Hematopoietic multipotent progenitor cell treated with erythropoietin and hydrocortisone succinate and interleukin-3 and kit ligand, for 4 days (in vitro differentiated cells): ENCODE data around the gene CHAC2.
"Not testable (repeated sequence)": the region's sequence is repeated elsewhere in the genome, so short reads cannot be mapped to it uniquely, and the experiment has no call there.

Experiments used
- DNase-seq: peaks from one replicate; pipeline ENCODE4 v3.0.0-alpha.2; 2015

CHAC2 gene

GRCh38 chr2:53767405-53768241 is at the start of gene CHAC2:
CHAC2 (plus strand) TSS chr2:53767804; CDS start chr2:53767887, 83 bp downstream.
- peak; percentile 95 for DNase-seq

DNA sequence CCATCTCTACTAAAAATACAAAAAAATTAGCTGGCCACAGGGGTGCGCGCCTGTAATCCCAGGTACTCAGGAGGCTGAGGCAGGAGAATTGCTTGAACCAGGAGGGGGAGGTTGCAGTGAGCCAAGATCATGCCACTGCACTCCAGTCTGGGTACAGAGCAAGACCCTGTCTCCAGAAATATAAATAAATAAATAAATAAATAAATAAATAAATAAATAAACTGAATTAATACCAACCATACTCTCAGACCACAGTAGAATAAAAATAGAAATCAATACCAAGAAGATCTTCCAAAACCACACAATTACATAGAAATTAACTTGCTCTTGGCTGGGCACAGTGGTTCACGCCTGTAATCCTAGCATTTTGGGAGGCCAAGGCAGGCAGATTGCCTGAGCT is 46.7 kb upstream of the CHAC2 start:
- not testable (repeated sequence) for DNase-seq

GRCh38 chr2:53724536-53724935 is 43.1 kb upstream of the CHAC2 start:
- DNase-seq: peak; percentile 63

- DNase-seq: no peak
Measured at GRCh38 chr2:53725662-53726061, 41.9 kb upstream of the CHAC2 start.

DNA sequence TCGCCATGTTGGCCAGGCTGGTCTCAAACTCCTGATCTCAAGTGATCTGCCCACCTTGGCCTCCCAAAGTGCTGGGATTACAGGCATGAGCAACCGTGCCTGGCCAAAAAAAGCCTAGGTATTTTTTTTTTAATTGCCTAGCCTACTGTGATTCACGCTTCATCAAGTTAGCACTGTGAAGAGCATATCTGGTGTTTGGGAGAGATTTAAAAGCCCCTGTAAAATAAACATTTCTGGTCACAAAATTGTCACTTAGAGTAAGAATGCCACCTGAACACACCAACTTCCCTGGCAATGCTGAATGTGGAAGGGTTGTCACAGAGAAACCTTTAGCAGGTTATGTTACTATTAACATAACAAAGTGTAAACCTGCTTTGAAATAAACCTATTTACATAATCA is 39.7 kb upstream of the CHAC2 start:
- DNase-seq: no peak

DNA sequence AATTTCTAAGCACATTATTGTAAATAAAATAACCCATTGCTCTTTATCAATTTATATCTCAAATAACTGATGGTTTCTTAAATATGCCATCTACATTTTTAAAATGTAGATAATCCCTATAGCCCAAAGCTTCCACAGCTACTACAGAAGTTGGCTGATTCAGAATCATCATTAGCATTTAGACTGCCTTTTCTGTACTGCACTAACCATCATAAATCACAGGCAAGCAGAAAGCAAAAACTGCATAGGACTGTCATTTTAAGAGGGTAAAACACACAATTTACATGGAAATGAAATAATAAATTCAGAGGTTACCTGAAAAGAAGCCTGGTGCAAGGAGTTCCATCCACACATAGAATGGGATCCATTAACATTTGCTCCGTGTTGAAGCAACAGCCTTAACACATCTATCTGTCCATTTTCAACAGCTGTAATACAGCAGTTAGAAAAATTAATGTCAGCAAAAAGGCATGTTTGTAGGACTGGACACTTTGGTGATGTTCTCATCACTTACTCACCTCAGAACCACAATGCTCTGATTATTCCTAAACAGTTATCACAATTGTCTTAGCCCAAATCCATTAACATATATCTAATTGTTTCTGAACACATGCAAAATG is 38.4 kb upstream of the CHAC2 start:
- no peak for DNase-seq

- no peak for DNase-seq
Measured at GRCh38 chr2:53737091-53737490, 30.5 kb upstream of the CHAC2 start.

DNA sequence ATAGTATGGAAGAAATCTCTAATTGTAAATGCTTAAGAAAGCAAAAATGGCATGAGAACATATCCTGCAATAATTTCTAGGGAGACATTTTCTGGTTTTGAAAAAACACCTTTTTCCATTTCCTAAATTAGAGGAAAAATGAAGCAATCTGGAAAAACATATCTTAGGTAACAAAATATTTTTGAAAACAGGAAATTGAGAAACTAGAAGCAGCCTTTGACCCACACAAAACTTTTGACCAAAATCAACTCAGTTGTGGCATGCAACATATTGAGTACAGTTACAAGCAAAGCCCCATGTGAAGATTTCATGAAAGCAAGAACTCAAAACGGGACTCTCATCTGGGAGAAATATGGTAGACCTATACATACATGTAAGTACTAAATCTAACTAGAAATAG is 28.6 kb upstream of the CHAC2 start:
- peak; percentile 7 for DNase-seq

DNA sequence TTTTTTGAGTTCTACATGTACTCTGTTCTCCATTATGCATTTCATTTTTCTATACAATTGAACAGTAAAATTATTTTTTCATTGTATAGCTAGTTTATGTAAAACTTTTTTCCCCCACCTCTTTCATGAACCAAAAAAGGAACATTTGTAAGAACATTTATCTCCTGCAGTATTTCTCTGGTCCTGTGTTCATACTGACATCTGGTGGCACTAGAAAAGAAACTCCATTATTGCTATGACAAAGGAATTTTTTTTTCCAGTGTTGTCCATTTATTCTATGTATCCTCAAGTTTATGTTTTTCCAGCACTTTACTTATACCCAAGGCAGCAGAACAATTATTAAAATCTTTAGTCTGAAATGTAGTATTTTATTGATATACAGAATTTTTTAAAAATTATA is 27.4 kb upstream of the CHAC2 start:
- peak; percentile 63 for DNase-seq

DNA sequence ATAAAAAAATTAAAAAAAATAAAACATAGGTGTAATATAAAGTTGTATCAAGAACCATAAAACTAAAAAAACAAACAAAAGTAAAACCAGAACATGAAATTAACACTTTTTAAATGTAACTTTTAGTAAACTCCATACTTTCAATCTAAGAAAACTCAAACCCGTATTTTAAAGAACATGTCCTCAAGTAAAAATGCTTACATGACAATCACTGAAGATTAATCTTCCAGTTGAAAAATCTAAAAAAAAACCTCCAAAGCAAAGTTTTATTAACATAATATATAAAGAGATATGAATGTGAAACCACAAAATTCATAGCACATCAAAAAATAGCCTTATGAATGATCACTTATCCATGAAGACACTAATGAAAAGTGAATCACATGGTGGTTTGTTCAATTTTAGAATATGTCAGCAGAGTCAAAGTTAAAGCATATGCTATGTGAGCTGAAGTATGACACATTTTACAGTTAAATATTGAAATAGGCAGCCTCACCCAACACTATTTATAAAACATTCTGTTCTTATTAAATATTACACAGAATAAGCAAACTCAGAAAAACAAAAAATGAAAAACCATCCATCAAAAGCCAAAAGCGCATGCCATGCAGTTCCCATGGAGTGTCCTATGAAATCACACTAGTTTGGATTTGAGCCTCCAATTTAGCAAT is 23.1 kb upstream of the CHAC2 start:
- DNase-seq: no peak

DNA sequence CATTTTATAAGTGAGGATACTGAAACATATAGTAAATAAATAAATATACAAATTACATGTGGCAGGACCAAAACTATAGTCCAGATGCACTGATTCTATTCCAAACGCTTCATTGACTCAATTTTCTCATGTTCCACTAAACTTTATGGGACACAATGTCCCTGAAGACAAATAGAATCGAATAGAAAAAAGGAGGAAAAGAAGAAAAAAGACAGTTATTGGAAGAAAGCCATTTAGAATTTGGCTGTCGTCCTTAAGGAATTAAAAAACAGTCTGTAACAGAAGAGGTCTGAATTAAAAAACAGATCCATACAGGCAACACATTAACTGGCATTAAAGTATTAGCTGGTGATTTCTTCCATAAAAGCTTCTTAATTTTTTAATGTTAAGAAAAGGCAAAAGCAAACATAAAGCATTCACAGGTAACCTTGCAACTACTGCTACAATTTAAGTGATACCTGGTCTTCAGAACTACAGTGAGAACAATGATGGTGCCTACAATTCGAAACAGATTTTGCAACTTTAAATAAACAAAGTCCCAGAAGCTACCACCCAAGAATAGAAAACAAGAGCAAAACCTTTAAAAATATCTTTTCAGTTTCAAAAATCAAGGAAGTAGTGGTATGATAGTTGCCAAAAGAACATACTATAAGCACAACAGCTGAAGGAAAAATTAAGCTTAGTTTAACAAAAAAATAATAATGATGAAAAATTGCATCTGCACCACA is 17.4 kb upstream of the CHAC2 start:
- no peak for DNase-seq

DNA sequence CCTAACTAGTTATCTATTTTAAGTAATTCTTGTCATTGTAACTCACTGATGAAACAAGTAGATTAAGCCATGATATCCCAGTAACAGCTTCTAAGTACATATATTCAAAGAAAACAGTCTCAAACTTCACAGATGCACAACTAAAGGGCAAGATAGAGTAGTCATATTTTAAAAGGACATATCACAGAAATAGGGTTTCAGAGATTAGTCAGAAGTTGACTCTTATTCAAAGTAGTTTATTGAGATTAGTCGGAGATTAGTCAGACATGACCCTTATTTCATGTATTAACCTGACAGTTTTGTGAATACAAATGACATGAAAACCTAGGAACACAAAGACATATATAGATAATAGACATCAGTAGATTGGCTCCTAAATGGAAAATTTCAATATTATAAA is 15.9 kb upstream of the CHAC2 start:
- no peak for DNase-seq

GRCh38 chr2:53752385-53752784 is 15.2 kb upstream of the CHAC2 start:
- DNase-seq: no peak

DNA sequence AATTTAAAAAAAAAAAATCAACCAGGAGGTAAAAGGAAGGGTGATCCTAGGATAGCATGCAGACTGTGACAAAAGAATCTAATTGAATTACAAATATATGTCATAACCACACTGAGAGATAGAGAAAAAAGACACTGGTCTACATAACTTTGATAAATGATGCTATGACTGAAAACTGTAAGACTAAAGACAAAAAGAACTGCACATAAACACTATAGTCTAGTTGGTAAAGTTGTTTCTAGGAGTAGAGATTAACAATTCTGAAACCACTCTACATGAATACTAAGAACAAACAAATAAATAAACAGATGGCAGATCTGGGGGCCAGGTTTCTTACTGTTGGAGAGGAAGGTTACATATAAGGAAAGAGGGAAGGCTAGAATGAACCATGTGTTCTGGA is 14.6 kb upstream of the CHAC2 start:
- no peak for DNase-seq

GRCh38 chr2:53755121-53755520 is 12.5 kb upstream of the CHAC2 start:
- DNase-seq: peak; percentile 41

DNA sequence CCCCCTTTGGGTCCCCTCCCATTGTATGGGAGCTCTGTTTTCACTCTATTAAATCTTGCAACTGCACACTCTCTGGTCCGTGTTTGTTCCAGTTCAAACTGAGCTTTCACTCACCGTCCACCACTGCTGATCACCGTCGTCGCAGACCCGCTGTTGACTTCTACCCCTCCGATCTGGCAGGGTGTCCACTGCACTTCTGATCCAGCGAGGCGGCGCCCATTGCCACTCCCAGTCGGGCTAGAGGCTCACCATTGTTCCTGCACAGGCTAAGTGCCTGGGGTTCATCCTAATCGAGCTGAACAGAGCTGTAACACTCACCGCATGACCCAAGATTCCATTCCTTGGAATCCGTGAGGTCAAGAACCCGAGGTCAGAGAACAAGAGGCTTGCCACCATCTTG is 11.0 kb upstream of the CHAC2 start:
- no peak for DNase-seq

GRCh38 chr2:53757206-53757605 is 10.4 kb upstream of the CHAC2 start:
- DNase-seq: not testable (repeated sequence)

DNA sequence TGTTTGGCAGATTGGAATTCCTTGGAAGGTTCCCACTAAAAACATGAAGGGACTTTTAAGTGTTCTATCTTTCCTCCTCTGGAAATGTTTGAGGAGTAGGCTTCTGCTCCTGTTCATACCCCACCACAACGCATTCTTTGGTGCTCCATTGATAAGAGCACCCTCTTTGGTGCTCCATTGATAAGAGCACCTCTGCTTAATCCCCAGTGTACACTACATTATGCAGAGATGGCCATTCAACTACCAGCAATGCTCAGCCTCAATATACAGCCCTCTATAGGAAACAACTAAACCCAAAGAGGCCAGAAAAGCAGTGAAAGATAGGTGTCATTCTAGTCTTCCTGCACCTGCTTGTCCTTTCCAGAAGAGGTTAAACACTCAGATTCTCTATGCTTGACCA is 1.8 kb upstream of the CHAC2 start:
- DNase-seq: no peak

GRCh38 chr2:53768242-53768542 is 588 bp downstream of the CHAC2 start:
- DNase-seq: peak; percentile 81

DNA sequence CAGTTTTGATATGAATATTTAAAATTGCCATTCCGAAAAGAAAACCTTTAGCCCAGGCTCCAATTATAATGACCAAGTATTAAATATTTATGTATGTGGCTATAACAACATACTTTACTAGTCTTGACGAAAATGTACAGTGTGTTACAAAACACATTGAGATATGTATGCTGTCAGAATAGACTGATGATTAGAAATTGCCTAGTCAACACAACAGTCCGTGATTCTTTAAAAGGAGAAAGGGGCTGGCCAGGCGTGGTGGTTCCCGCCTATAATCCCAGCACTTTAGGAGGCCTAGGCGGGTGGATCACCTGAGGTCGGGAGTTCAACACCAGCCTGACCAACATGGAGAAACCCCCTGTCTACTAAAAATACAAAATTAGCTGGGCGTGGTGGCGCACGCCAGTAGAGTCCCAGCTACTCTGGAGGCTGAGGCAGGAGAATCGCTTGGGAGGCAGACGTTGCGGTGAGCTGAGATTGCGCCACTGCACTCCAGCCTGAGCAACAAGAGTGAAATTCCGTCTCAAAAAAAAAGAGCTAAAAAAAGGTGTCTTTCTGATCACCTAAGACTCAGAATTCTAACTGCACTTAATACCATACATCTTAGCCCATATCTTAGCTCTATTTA is 1.8 kb downstream of the CHAC2 start:
- no peak for DNase-seq

DNA sequence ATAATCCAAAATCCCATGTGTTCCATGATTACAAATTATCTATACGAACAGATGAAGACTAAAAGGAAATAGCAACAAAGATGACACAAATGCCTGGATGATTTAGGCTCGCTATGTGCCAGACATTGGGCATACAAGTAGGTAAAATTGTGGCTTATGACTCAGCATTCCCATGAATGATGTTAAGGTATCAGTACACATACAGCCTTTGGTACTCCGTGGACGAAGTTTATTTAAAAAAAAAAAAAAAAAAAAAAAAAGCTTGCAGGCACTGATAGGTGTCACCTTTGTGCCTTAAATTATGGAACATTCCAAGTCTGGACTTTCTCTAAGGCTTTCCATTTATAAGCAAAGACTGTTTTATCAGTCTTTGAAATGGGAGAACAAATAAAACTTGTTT is 2.7 kb downstream of the CHAC2 start:
- DNase-seq: peak; percentile 53

DNA sequence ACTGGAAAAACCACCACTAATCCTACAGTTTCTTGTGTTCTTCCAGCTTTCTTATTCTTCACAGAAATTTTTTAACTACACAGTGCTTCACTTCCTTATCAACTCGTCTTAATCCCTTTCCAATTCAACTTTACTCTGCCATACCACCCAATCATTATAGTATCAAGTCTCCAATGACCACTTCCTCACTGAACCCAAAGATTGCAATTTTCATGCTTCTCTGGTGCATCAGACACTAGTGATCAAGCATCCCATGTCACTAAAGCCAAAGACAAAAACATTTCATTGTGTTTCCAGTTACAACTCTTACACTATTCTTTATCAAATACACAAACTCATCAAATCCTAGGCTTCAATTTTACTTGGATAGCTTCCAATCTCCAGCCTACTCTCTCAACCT is 9.5 kb downstream of the CHAC2 start:
- DNase-seq: peak; percentile 44

GRCh38 chr2:53778536-53779162 is 11.0 kb downstream of the CHAC2 start:
- peak; percentile 80 for DNase-seq
